Kidney (tissue), 14 donors: Measurements from ENCODE around the gene FOXB2. TPM values are rescaled to one million over a fixed set of nuclear protein-coding genes. Genes with fewer than 3 reads are reported as not detected.

Experiments used
- DNase-seq, 5 donors: peaks; one replicate each; pipeline ENCODE4 v3.0.0-alpha.2; 2013 to 2020
- FAIRE-seq: peaks from 2 replicates; lab custom pipeline; 2012; peaks lifted over from hg19 to GRCh38; lab: Jason Lieb, UNC
- H3K27ac ChIP-seq, 2 donors: one replicate each; pipeline ENCODE4 v1.7.0; 2013; ENCODE audit warnings: low read depth in 2 of 2, low read length in 2 of 2, inconsistent platforms in 1 of 2
- H3K27me3 ChIP-seq: one replicate; pipeline ENCODE4 v1.7.1; 2013; ENCODE audit warnings: low read length, inconsistent platforms; ENCODE audit not compliant: control insufficient read depth, insufficient read depth
- H3K36me3 ChIP-seq, 3 donors: one replicate each; pipeline versions ENCODE4 v1.7.0 to v1.7.1; 2013; ENCODE audit warnings: low read length in 3 of 3, control low read depth in 1 of 3, inconsistent platforms in 1 of 3; ENCODE audit not compliant: insufficient read depth in 3 of 3, control insufficient read depth in 2 of 3
- H3K4me1 ChIP-seq, 3 donors: one replicate each; pipeline versions ENCODE4 v1.7.0 to v1.7.1; 2013; ENCODE audit warnings: low read length in 3 of 3, inconsistent platforms in 1 of 3, low read depth in 1 of 3; ENCODE audit not compliant: control insufficient read depth in 2 of 3, insufficient read depth in 2 of 3
- H3K4me3 ChIP-seq, 3 donors: one replicate each; pipeline versions ENCODE4 v1.7.0 to v1.8.1; 2013; ENCODE audit warnings: low read length in 3 of 3, control low read depth in 1 of 3, inconsistent platforms in 1 of 3
- H3K9ac ChIP-seq, 3 donors: one replicate each; pipeline versions ENCODE4 v1.7.0 to v1.7.1; 2013; ENCODE audit warnings: low read length in 3 of 3, control low read depth in 1 of 3, inconsistent platforms in 1 of 3
- H3K9me3 ChIP-seq, 3 donors: one replicate each; pipeline versions ENCODE4 v1.7.0 to v1.7.1; 2013; ENCODE audit warnings: low read length in 3 of 3, control low read depth in 1 of 3, inconsistent platforms in 1 of 3; ENCODE audit not compliant: control insufficient read depth in 2 of 3, insufficient read depth in 1 of 3
- CTCF ChIP-seq: IDR thresholded peaks from 3 replicates; pipeline ENCODE4 v1.5.1; 2012; ENCODE audit warnings: mild to moderate bottlenecking, moderate library complexity, borderline replicate concordance; ENCODE audit not compliant: insufficient read depth; ENCODE audit errors: extremely low read depth
- intact Hi-C: fragments of 100-400 bp; cut with DNase I; formaldehyde crosslinking; loops from one replicate; pipeline ENCODE4 v1.11.1; 2022
- polyA plus RNA-seq: library from polyadenylated mRNA; stranded (reverse); fragments of 350-450 nt; fragmentation: Illumina TruSeq; extraction: RNeasy Lipid Tissue Mini Kit (QIAGEN cat#74804); gene quantifications from one replicate; pipeline ENCODE4 v1.2.3, GENCODE V29; 2014; ENCODE audit warnings: low read depth, low replicate concordance; ENCODE audit not compliant: insufficient read depth
- total RNA-seq: library from RNA; stranded (reverse); fragmentation: NEBNext Ultra II Directional; extraction: Animal tissue kit (Norgen Biotek cat#: 25700); gene quantifications from one replicate; pipeline ENCODE4 v1.2.1, GENCODE V29; 2021
- donor health status: control.
- donor health status: control.
- donor health status: control.
- donor health status: control.
- donor health status: control.
- donor health status: DM: yes; HTN: yes; CAD: no.
- donor health status: Normal renal cell carcinoma (clear cell type).

FOXB2 gene
- total and polyA plus RNA-seq, 2 donors from 2014 or later = not detected

- no peak overlapping the region for H3K9ac ChIP-seq
- DNase-seq (peak in 4 of 5 donors; percentile 77 to 85 (median 84)), FAIRE-seq (no peak)
- H3K27me3 ChIP-seq = peaks cover 72% of the 10 kb centered on the region
- H3K36me3 ChIP-seq = no peaks in the 10 kb centered on the region
- H3K4me1 ChIP-seq = peaks cover 0 to 2% (median 0%) of the 10 kb centered on the region in 3 donors
- peak overlapping the region in 1 of 3 donors; percentile 5 for H3K4me3 ChIP-seq
- H3K27ac ChIP-seq = no peak overlapping the region
- H3K9me3 ChIP-seq = peaks cover 0 to 2% (median 0%) of the 10 kb centered on the region in 3 donors
- TF ChIP-seq CTCF = peak; percentile 73
- intact Hi-C loops = no loop called here
These were observed 7.3 kb upstream of the FOXB2 start for GRCh38 chr9:77011973-77012821.

- H3K9me3 ChIP-seq = peaks cover 0 to 2% (median 0%) of the 10 kb centered on the region in 3 donors
- FAIRE-seq (no peak), DNase-seq (no peak)
- no peak overlapping the region for H3K27ac ChIP-seq
- H3K9ac ChIP-seq = no peak overlapping the region
- no peaks in the 10 kb centered on the region for H3K36me3 ChIP-seq
- peaks cover 0 to 2% (median 0%) of the 10 kb centered on the region in 3 donors for H3K4me1 ChIP-seq
- H3K27me3 ChIP-seq = peaks cover 80% of the 10 kb centered on the region
- no peak for TF ChIP-seq CTCF
- no peak overlapping the region for H3K4me3 ChIP-seq
- intact Hi-C loops = no loop called here
These were observed 6.1 kb upstream of the FOXB2 start for GRCh38 chr9:77013206-77013931.

GRCh38 chr9:77013932-77014596, 5.4 kb upstream of the FOXB2 start:
- Histone ChIP-seq H3K4me1 (peaks cover 0 to 3% (median 0%) of the 10 kb centered on the region in 3 donors), H3K36me3 (no peaks in the 10 kb centered on the region), H3K4me3 (no peak overlapping the region), H3K9me3 (peaks cover 0 to 2% (median 0%) of the 10 kb centered on the region in 3 donors), H3K27ac (no peak overlapping the region), H3K27me3 (peaks cover 82% of the 10 kb centered on the region), H3K9ac (no peak overlapping the region)
- intact Hi-C loops = no loop called here
- TF ChIP-seq CTCF = no peak
- DNase-seq (peak in 1 of 5 donors; percentile 36), FAIRE-seq (no peak)
